Uterus (tissue), 4 donors: ENCODE measurements around the gene HCK. TPM values are rescaled to one million over a fixed set of nuclear protein-coding genes. Genes with fewer than 3 reads are reported as not detected.
A peak's percentile ranks its signal among the peaks of the same experiment; 100 is the strongest.
"Not testable (repeated sequence)": the region's sequence is repeated elsewhere in the genome, so short reads cannot be mapped to it uniquely, and the experiment has no call there.

Experiments
- DNase-seq, 2 donors: peaks; one replicate each; pipeline ENCODE4 v3.0.0-alpha.2; 2019 to 2020
- H3K27ac ChIP-seq, 2 donors: fragments of 200-600 bp; sonication (generic); 1 replicate in 1 of 2; 2 replicates in 1 of 2; pipeline ENCODE4 v1.5.1; 2016 to 2018
- H3K27me3 ChIP-seq, 2 donors: fragments of 200-600 bp; sonication (generic); one replicate each; pipeline ENCODE4 v1.5.1; 2018 to 2019; ENCODE audit warnings: control low read depth in 1 of 2
- H3K36me3 ChIP-seq, 2 donors: fragments of 200-600 bp; sonication (generic); one replicate each; pipeline ENCODE4 v1.5.1; 2019; ENCODE audit warnings: control low read depth in 1 of 2
- H3K4me1 ChIP-seq, 2 donors: fragments of 200-600 bp; sonication (generic); one replicate each; pipeline ENCODE4 v1.5.1; 2018 to 2019; ENCODE audit warnings: control low read depth in 1 of 2
- H3K4me3 ChIP-seq, 2 donors: fragments of 200-600 bp; sonication (generic); 1 replicate in 1 of 2; 2 replicates in 1 of 2; pipeline ENCODE4 v1.5.1; 2018 to 2019; ENCODE audit warnings: mild to moderate bottlenecking in 1 of 2
- H3K9me3 ChIP-seq, 2 donors: fragments of 200-600 bp; sonication (generic); one replicate each; pipeline ENCODE4 v1.5.1; 2019; ENCODE audit warnings: control low read depth in 1 of 2
- POLR2A ChIP-seq, 2 donors: fragments of 450-650 bp; IDR thresholded peaks; one replicate each; pipeline ENCODE4 v1.6.1; 2016; ENCODE audit warnings: antibody characterized with exemption in 2 of 2, mild to moderate bottlenecking in 1 of 2, moderate library complexity in 1 of 2
- intact Hi-C: fragments of 100-400 bp; cut with DNase I; formaldehyde crosslinking; loops from one replicate; pipeline ENCODE4 v1.15.1; 2023; ENCODE audit warnings: low total_unique reads
- total RNA-seq, 4 donors: library from RNA; depleted of rRNA in 3 of 4; stranded (reverse); fragments of >200 nt in 3 of 4; gene quantifications; one replicate each; pipeline versions ENCODE4 v1.1.0 to v1.2.4, GENCODE V29; 2014 to 2023
- TF ChIP-seq, protein P1 (sequence below), 4 experiments: fragments of 200-600 bp in 2 of 4; fragments of 450-650 bp in 2 of 4; sonication (generic) in 2 of 4; IDR thresholded peaks; one replicate each; pipeline ENCODE4 v1.5.1; 2016 to 2019; ENCODE audit warnings: antibody characterized with exemption in 4 of 4, mild to moderate bottlenecking in 2 of 4, moderate library complexity in 1 of 4
- donor health status: DM: yes; HTN: yes; CAD: no.

Gene HCK
- total RNA-seq, 4 donors from 2014 or later: 1.3 to 7.0 (median 4.1) TPM

DNA sequence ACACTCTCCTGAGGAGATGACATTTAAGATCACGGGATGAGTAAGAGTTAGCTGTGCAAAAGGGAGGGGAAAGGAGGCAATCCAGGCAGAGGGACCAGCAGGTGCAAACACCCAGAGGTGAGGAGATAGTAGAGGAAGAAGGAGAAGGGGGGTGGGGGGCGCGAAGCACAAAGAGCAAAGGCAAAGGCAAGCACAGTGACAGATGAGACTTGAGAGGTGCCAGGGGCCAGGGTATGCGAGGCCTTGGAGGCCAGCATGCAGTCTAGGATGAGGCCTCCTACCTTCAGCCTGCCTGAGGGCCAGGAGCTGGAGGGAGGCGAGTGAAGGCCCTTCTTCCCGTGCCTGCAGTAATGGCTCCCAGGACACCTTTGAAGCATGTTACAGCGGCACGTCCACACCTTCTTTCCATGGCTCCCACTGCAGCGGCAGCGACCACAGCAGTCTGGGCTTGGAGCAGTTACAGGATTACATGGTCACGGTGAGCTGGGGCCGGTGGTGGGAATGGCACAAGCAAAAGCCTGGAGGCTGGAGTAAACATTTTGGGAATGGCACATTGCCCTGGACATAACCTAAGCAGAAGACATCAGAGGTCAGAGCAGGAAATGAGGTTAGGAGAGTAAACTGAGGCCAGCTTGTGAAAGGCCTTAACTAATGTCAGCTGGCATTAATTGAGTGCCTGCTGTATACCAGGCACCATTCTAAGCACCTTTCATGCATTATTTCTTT, 23.2 kb upstream of the HCK start:
- no peak for TF ChIP-seq POLR2A (IDR thresholded peaks at IDR 0.05)
- TF ChIP-seq, protein P1, sequence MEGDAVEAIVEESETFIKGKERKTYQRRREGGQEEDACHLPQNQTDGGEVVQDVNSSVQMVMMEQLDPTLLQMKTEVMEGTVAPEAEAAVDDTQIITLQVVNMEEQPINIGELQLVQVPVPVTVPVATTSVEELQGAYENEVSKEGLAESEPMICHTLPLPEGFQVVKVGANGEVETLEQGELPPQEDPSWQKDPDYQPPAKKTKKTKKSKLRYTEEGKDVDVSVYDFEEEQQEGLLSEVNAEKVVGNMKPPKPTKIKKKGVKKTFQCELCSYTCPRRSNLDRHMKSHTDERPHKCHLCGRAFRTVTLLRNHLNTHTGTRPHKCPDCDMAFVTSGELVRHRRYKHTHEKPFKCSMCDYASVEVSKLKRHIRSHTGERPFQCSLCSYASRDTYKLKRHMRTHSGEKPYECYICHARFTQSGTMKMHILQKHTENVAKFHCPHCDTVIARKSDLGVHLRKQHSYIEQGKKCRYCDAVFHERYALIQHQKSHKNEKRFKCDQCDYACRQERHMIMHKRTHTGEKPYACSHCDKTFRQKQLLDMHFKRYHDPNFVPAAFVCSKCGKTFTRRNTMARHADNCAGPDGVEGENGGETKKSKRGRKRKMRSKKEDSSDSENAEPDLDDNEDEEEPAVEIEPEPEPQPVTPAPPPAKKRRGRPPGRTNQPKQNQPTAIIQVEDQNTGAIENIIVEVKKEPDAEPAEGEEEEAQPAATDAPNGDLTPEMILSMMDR (IDR thresholded peaks at IDR 0.05): no peak
- Histone ChIP-seq H3K36me3 (no peaks in the 10 kb centered on the region), H3K4me1 (no peaks in the 10 kb centered on the region), H3K9me3 (no peaks in the 10 kb centered on the region), H3K4me3 (no peak overlapping the region), H3K27me3 (peaks cover 0 to 10% of the 10 kb centered on the region in 2 donors), H3K27ac (no peak overlapping the region)
- intact Hi-C loops: no loop called here
- DNase-seq: no peak

DNA sequence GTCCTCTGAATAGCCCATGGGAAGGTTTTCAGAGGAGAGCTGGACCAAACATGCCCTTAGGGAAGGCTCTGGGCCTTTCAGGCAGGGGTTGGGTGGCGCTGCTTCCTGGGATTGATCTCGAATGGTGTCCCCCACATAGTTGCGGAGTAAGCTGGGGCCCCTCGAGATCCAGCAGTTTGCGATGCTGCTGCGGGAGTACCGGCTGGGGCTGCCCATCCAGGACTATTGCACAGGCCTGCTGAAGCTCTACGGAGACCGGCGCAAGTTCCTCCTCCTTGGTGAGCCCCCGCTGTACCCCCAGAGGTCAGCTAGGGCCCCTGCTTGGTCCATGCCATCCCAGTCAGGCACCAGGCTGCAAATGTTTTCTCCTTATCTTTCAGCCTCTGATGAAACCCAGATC, 22.5 kb upstream of the HCK start:
- H3K27me3 ChIP-seq: peaks cover 0 to 10% of the 10 kb centered on the region in 2 donors
- no peaks in the 10 kb centered on the region for H3K36me3 ChIP-seq
- H3K4me1 ChIP-seq: no peaks in the 10 kb centered on the region
- no peak overlapping the region for H3K27ac ChIP-seq
- H3K4me3 ChIP-seq: no peak overlapping the region
- no peaks in the 10 kb centered on the region for H3K9me3 ChIP-seq
- intact Hi-C loops: no loop called here
- no peak for DNase-seq
- TF ChIP-seq, protein P1 (IDR thresholded peaks at IDR 0.05): no peak
- no peak for TF ChIP-seq POLR2A (IDR thresholded peaks at IDR 0.05)

GRCh38 chr20:32031007-32031958, 20.8 kb upstream of the HCK start:
- peaks cover 0 to 16% of the 10 kb centered on the region in 2 donors for H3K27me3 ChIP-seq
- TF ChIP-seq, protein P1 (IDR thresholded peaks at IDR 0.05): peak; percentile 60 to 84 (median 66)
- no peak for TF ChIP-seq POLR2A (IDR thresholded peaks at IDR 0.05)
- intact Hi-C loops: loop anchor here (5.0 kb wide), 1 partner anchor 209 kb away; no protein-coding TSS in a partner anchor

DNA sequence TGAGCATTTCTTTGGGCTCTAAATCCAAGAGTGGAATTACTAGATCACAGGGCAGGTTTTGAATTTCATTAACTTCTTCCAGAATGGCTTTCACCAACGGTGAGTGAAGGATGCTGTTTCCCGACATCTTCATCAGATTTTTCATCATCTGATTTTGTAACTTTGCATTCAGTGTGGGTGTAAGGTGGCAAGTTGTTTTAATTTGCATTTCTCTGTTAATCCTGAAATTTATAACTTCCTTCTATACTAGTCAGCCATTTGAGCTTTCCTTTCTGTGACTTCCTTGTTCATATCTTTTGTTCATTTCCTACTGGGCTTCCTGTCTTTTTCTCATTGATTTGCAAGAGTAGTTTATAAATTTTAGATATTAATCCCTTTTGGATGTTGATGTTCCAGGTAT, 18.7 kb upstream of the HCK start:
- intact Hi-C loops: loop anchor here (5.0 kb wide), 1 partner anchor 211 kb away; no protein-coding TSS in a partner anchor
- DNase-seq: no peak
- Histone ChIP-seq H3K36me3 (no peaks in the 10 kb centered on the region), H3K27ac (no peak overlapping the region), H3K4me3 (no peak overlapping the region), H3K27me3 (peaks cover 0 to 16% of the 10 kb centered on the region in 2 donors), H3K9me3 (no peaks in the 10 kb centered on the region), H3K4me1 (no peaks in the 10 kb centered on the region)
- TF ChIP-seq POLR2A (IDR thresholded peaks at IDR 0.05): no peak
- TF ChIP-seq, protein P1 (IDR thresholded peaks at IDR 0.05): no peak

More at GRCh38 chr20:32031007-32031958, 20.8 kb upstream of the HCK start:
- Histone ChIP-seq H3K27ac (no peak overlapping the region), H3K9me3 (no peaks in the 10 kb centered on the region), H3K36me3 (no peaks in the 10 kb centered on the region), H3K4me1 (no peaks in the 10 kb centered on the region), H3K4me3 (no peak overlapping the region)
- peak; percentile 64 to 65 for DNase-seq

GRCh38 chr20:32033721-32034120, 18.3 kb upstream of the HCK start:
- not testable (repeated sequence) for DNase-seq, H3K27ac ChIP-seq, H3K4me1 ChIP-seq, H3K36me3 ChIP-seq, H3K4me3 ChIP-seq, H3K9me3 ChIP-seq
- peaks cover 0 to 16% of the 10 kb centered on the region in 2 donors for H3K27me3 ChIP-seq
- intact Hi-C loops: loop anchor here (5.0 kb wide), 1 partner anchor 211 kb away; no protein-coding TSS in a partner anchor
